Vagina (tissue), 2 donors: Measurements from ENCODE around the gene GADD45B. TPM values are rescaled to one million over a fixed set of nuclear protein-coding genes. Genes with fewer than 3 reads are reported as not detected.
A peak's percentile ranks its signal among the peaks of the same experiment; 100 is the strongest.
"Not testable (repeated sequence)": the region's sequence is repeated elsewhere in the genome, so short reads cannot be mapped to it uniquely, and the experiment has no call there.

Experiments used
- DNase-seq, 2 donors: peaks; one replicate each; pipeline ENCODE4 v3.0.0-alpha.2; 2017; ENCODE audit errors: extremely low spot score in 2 of 2
- H3K27ac ChIP-seq: fragments of 200-600 bp; sonication (generic); one replicate; pipeline ENCODE4 v1.5.1; 2019
- H3K27me3 ChIP-seq: fragments of 200-600 bp; sonication (generic); one replicate; pipeline ENCODE4 v1.5.1; 2019
- H3K36me3 ChIP-seq, 2 donors: fragments of 200-600 bp; sonication (generic); one replicate each; pipeline ENCODE4 v1.5.1; 2017 to 2019
- H3K4me1 ChIP-seq: fragments of 200-600 bp; sonication (generic); one replicate; pipeline ENCODE4 v1.5.1; 2019
- H3K4me3 ChIP-seq, 2 donors: fragments of 200-600 bp; sonication (generic); 1 replicate in 1 of 2; 2 replicates in 1 of 2; pipeline ENCODE4 v1.5.1; 2016 to 2019
- H3K9me3 ChIP-seq: fragments of 200-600 bp; sonication (generic); one replicate; pipeline ENCODE4 v1.5.1; 2019
- CTCF ChIP-seq, 3 experiments: fragments of 450-650 bp in 2 of 3; fragments of 200-600 bp in 1 of 3; sonication (generic) in 1 of 3; IDR thresholded peaks; one replicate each; pipeline ENCODE4 v1.5.1; 2017 to 2019; ENCODE audit warnings: antibody characterized with exemption in 3 of 3, mild to moderate bottlenecking in 2 of 3, moderate library complexity in 2 of 3
- POLR2A ChIP-seq, 2 donors: fragments of 450-650 bp; IDR thresholded peaks; one replicate each; pipeline ENCODE4 v1.6.1; 2017; ENCODE audit warnings: antibody characterized with exemption in 2 of 2, mild to moderate bottlenecking in 2 of 2, moderate library complexity in 2 of 2
- POLR2AphosphoS5 ChIP-seq, 2 donors: sonication (generic); formaldehyde crosslinking; IDR thresholded peaks; one replicate each; pipeline ENCODE4 v1.9.0; 2017; ENCODE audit warnings: antibody characterized with exemption in 2 of 2, mild to moderate bottlenecking in 2 of 2, low read depth in 1 of 2; ENCODE audit not compliant: insufficient read depth in 1 of 2
- intact Hi-C: fragments of 100-400 bp; cut with DNase I; formaldehyde crosslinking; loops from one replicate; pipeline ENCODE4 v1.15.1; 2023
- total RNA-seq: library from RNA; depleted of rRNA; stranded (reverse); fragments of >200 nt; gene quantifications from one replicate; pipeline ENCODE4 v1.2.3, GENCODE V29; 2016

Gene GADD45B
- total RNA-seq, 1 donor from 2014 or later = 181 TPM

- no peak overlapping the region for H3K4me3 ChIP-seq
- TF ChIP-seq CTCF (IDR thresholded peaks at IDR 0.05) (no peak), POLR2AphosphoS5 (IDR thresholded peaks at IDR 0.05; ENCODE audit: insufficient read depth in 1 of 2, low read depth in 1 of 2) (peak in 1 of 2 donors; percentile 25)
- no peak overlapping the region for H3K27ac ChIP-seq
- H3K27me3 ChIP-seq = no peaks in the 10 kb centered on the region
- peaks cover 15% of the 10 kb centered on the region for H3K4me1 ChIP-seq
- H3K36me3 ChIP-seq = no peaks in the 10 kb centered on the region
- no peak for DNase-seq
- H3K9me3 ChIP-seq = no peaks in the 10 kb centered on the region
- intact Hi-C loops = no loop called here
These were observed 24.9 kb downstream of the GADD45B start for GRCh38 chr19:2500841-2501261.

- intact Hi-C loops = no loop called here
- no peaks in the 10 kb centered on the region for H3K36me3 ChIP-seq
- H3K27me3 ChIP-seq = no peaks in the 10 kb centered on the region
- H3K9me3 ChIP-seq = no peaks in the 10 kb centered on the region
- H3K4me1 ChIP-seq = peaks cover 8% of the 10 kb centered on the region
- DNase-seq = no peak
- no peak for TF ChIP-seq POLR2AphosphoS5 (IDR thresholded peaks at IDR 0.05; ENCODE audit: insufficient read depth in 1 of 2, low read depth in 1 of 2)
- no peak for TF ChIP-seq CTCF (IDR thresholded peaks at IDR 0.05)
- TF ChIP-seq POLR2A (IDR thresholded peaks at IDR 0.05) = no peak
- H3K4me3 ChIP-seq = no peak overlapping the region
- H3K27ac ChIP-seq = no peak overlapping the region
These were observed 27.7 kb downstream of the GADD45B start for GRCh38 chr19:2503521-2504109.

- DNase-seq, H3K4me1 ChIP-seq, H3K9me3 ChIP-seq, H3K36me3 ChIP-seq, H3K27ac ChIP-seq, H3K4me3 ChIP-seq, intact Hi-C loops, H3K27me3 ChIP-seq: not testable (repeated sequence)
These were observed 30.7 kb downstream of the GADD45B start for GRCh38 chr19:2506656-2507055.

- TF ChIP-seq POLR2AphosphoS5 (IDR thresholded peaks at IDR 0.05; ENCODE audit: insufficient read depth in 1 of 2, low read depth in 1 of 2) (peak in 1 of 2 donors; percentile 44), POLR2A (IDR thresholded peaks at IDR 0.05) (no peak), CTCF (IDR thresholded peaks at IDR 0.05) (no peak)
- intact Hi-C loops = no loop called here
- Histone ChIP-seq H3K9me3 (no peaks in the 10 kb centered on the region), H3K36me3 (no peaks in the 10 kb centered on the region), H3K27me3 (no peaks in the 10 kb centered on the region), H3K4me1 (no peaks in the 10 kb centered on the region), H3K27ac (no peak overlapping the region), H3K4me3 (no peak overlapping the region)
- no peak for DNase-seq
These were observed 31.2 kb downstream of the GADD45B start for GRCh38 chr19:2507109-2507508.

- intact Hi-C loops = no loop called here
- Histone ChIP-seq H3K27ac (no peak overlapping the region), H3K4me3 (no peak overlapping the region), H3K27me3 (no peaks in the 10 kb centered on the region), H3K36me3 (no peaks in the 10 kb centered on the region), H3K9me3 (no peaks in the 10 kb centered on the region), H3K4me1 (no peaks in the 10 kb centered on the region)
- DNase-seq = no peak
- TF ChIP-seq CTCF (IDR thresholded peaks at IDR 0.05) = no peak
- no peak for TF ChIP-seq POLR2AphosphoS5 (IDR thresholded peaks at IDR 0.05; ENCODE audit: insufficient read depth in 1 of 2, low read depth in 1 of 2)
- TF ChIP-seq POLR2A (IDR thresholded peaks at IDR 0.05) = no peak
These were observed 33.2 kb downstream of the GADD45B start for GRCh38 chr19:2509096-2509495.
